Hematopoietic multipotent progenitor cell treated with erythropoietin and hydrocortisone succinate and interleukin-3 and kit ligand, for 4 days (in vitro differentiated cells): ENCODE measurements around the gene TANC1.
A peak's percentile ranks its signal among the peaks of the same experiment; 100 is the strongest.

Source experiments
- DNase-seq: peaks from one replicate; pipeline ENCODE4 v3.0.0-alpha.2; 2015

The TANC1 gene

DNA sequence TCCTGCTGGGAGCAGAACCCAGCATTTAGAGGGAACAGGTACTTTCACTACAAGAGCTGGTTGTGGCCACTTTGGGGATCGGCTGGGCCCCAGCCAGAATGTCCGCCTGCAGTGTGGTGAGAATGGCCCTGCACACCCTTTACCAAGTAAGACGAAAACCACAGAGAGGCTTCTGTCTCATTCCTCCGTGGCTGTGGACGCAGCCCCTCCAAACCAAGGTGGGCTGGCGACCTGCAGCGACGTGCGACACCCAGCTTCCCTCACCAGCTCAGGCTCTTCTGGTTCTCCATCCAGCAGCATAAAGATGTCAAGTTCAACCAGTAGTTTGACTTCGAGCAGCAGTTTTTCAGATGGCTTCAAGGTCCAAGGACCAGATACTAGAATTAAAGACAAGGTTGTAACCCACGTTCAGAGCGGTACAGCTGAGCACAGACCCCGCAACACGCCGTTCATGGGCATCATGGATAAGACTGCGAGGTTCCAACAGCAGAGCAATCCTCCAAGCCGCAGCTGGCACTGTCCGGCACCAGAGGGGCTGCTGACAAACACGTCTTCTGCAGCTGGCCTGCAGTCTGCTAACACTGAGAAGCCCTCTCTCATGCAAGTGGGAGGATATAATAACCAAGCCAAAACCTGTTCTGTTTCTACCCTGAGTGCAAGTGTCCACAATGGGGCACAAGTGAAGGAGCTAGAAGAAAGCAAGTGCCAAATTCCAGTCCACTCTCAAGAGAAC lies 261.9 kb downstream of the TANC1 start:
- no peak for DNase-seq

- DNase-seq, result no peak
Observed at GRCh38 chr2:159232456-159233170, 264.2 kb downstream of the TANC1 start.

DNA sequence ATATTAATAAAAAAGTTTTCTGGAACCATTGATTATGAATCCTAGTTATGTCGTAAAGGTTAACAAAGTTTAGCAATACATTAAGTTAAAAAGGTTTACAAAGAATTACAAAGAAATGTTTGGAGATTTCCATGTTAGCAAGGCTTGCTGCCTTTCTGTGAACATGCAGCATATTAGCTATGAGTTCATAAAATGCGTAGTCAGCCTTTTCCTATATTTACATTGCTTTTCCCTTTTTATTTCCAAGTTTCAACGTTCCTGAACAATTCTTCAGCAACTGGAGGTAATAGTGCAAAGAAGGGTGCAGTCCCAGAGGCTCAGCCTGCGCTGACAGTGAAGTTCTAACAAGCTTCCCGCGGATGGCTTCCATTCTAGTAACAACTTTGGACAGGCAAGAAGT lies 266.4 kb downstream of the TANC1 start:
- DNase-seq, result no peak

GRCh38 chr2:159243529-159243928 lies 275.1 kb downstream of the TANC1 start:
- no peak for DNase-seq

DNA sequence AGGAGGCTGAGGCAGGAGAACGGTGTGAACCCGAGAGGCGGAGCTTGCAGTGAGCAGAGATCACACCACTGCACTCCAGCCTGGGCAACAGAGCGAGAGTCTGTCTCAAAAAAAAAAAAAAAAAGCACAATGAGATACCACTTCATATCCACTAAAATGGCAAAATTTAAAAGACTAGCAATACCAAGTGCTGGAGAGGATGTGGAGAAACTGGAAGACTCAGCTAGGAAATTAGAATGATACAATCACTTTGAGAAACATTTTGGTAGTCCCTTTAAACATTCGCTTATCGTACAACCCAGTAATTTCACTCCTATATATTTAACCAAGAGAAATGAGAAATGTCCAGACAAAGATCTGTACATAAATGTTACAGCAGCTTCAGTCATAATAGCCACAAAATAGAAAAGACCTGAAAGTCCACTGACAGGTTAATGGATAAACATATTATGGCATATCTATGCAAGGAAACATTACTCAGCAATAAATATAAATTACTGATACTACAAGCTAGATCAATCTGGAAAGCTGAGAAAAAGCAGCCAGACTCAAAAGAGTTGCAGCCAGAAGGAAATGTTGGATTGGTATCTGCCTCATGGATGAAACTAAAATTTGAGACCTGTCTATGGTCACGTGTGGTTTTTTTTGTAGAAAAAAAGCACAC lies 278.0 kb downstream of the TANC1 start:
- DNase-seq, result no peak

DNA sequence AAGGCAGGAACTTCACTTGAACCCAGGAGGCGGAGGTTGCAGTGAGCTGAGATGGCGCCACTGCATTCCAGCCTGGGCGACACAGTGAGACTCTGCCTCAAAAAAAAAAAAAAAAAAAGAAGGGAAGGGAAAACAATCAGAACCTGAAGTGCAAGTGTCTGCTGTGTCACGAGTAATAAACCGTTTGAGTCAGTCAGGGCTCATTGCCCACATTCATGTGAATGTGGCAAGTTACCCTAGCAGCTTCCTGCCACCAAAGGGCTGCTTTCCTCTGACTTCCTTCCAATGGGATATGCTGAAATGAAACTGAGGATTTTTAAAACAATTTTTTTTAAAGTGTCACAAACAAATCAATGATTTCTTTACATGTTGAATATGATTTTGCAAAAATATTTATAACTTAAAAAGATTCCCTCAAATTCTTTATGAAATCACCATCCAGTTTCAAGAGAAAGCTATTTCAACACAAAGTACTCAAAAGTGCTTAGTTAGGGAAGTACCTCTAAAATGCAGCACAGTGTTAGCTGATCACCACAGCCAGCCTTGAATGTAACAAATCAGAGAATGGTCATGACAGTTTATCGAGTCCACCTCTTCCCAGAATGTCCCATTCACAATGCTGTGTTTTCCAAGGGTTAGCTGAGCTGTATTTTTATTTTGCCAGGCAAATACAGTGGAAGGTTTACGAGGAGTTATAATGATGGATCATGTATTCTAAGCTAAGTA lies 281.7 kb downstream of the TANC1 start:
- peak; percentile 82 for DNase-seq

GRCh38 chr2:159251296-159252173 lies 283.1 kb downstream of the TANC1 start:
- no peak for DNase-seq

DNA sequence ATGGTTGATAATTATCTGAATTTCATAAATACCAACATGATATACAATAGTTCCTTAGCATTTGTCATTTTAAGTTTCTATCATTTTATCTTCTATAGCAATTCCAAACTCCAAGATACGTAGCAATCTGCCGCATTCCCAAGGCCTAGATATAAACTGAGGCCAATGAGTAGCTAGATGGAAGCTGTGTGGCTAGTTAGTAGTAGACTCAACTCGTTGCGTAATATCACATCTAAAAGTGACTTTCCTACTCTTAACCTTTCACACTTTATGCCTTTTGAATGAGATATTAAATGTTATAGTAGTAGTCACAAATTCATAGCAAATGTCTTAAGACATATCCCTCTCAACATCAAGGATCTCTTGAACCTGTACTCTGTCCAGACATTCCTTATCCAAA lies 284.5 kb downstream of the TANC1 start:
- no peak for DNase-seq

DNA sequence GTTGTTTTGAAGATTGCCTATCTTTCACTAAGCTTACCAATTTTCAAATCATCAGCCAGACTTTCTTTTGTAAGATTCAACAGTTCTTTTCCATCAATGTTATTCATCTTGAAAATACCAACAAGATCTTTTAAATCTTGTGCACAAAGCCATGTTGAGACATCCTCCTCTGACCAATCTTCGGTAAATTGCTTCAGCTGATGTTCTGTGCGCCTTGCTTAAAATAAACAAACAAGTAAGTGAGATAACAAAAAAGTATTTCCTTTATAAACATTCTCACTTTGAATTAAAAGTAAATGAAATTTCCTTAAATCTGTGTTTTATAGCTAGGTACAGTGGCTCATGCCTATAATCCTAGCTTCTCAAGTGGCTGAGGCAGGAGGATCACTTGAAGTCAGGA lies 287.7 kb downstream of the TANC1 start:
- no peak for DNase-seq

- no peak for DNase-seq
Observed at GRCh38 chr2:159262226-159262625, 293.8 kb downstream of the TANC1 start.

- DNase-seq, result no peak
Observed at GRCh38 chr2:159262904-159263303, 294.5 kb downstream of the TANC1 start.

DNA sequence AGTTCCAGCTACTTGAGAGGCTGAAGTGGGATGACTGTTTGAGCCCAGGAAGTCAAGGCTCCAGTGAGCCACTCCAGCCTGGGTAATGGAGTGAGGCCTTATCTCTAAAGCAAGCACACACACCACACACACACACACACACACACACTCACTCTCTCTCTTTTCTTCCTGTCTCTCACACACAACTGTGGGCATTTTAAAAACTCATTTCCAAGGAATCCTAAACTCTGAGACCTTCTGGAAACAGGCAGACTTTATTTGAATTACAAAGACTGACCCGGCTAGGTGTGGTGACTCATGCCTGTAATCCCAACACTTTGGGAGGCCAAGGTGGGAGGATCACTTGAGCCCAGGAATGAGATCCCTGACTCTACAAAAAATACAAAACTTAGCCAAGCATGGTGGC lies 296.7 kb downstream of the TANC1 start:
- peak; percentile 62 for DNase-seq

- no peak for DNase-seq
Observed at GRCh38 chr2:159266554-159266953, 298.1 kb downstream of the TANC1 start.

GRCh38 chr2:159267921-159268320 lies 299.5 kb downstream of the TANC1 start:
- no peak for DNase-seq

- DNase-seq, result no peak
Observed at GRCh38 chr2:159270744-159271379, 302.4 kb downstream of the TANC1 start.

- DNase-seq, result no peak
Observed at GRCh38 chr2:159272156-159272555, 303.7 kb downstream of the TANC1 start.

DNA sequence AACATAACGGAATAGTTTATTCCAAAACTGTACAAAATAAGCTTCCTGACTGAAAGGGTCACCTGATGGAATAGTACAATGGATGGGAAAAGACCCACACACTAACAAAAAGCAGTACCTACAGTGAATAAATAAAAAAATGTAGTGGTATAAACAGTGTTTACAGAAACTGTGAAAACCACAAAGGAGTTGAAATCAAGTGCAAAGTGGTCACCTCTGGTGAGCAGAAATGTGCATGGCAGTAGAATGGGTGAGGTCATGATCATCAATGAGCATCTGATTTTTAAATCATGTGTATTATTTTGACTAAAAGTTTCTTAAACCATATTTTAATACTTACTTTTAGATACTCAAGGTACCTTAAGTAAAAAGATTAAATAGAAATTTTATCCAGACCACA lies 306.7 kb downstream of the TANC1 start:
- DNase-seq, result no peak

DNA sequence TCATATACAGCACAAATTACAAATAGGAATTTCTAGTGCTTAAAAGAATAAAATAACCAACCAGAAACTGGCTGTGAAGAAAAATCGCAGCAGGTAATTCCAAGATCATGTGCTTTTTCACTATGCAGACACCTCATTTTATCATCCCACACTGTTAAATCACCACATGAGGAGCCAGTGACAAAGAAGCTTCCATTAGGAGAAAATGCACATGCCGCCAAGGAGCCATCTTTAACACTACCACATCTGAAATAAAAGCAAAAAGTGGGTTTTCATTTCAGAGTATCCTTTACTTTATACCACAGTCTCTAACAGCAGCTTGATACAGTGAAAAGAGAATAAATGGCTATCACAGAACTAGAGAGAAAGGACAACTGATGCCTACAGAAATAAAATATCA lies 311.3 kb downstream of the TANC1 start:
- DNase-seq, result no peak

- no peak for DNase-seq
Observed at GRCh38 chr2:159281002-159281401, 312.6 kb downstream of the TANC1 start.
